Nephron progenitor cell (in vitro differentiated cells): ENCODE results near the gene PF4V1.

Source experiments
- DNase-seq: peaks from one replicate; pipeline ENCODE4 v3.0.0; 2021
- H3K27ac Mint-ChIP-seq: 2 replicates; pipeline ENCODE4 v1.8.0; 2021; ENCODE audit warnings: mild to moderate bottlenecking, moderate library complexity, mixed read lengths
- H3K27me3 Mint-ChIP-seq: 2 replicates; pipeline ENCODE4 v1.8.0; 2021; ENCODE audit warnings: mild to moderate bottlenecking, low read depth, mixed read lengths; ENCODE audit not compliant: poor library complexity
- H3K36me3 Mint-ChIP-seq: 2 replicates; pipeline ENCODE4 v1.8.0; 2021; ENCODE audit warnings: low read depth, mixed read lengths
- H3K4me1 Mint-ChIP-seq: 2 replicates; pipeline ENCODE4 v1.8.0; 2021; ENCODE audit warnings: mixed read lengths
- H3K4me3 Mint-ChIP-seq: 2 replicates; pipeline ENCODE4 v1.8.0; 2021; ENCODE audit warnings: mild to moderate bottlenecking, moderate library complexity, mixed read lengths
- H3K9me3 Mint-ChIP-seq: 2 replicates; pipeline ENCODE4 v1.8.0; 2021; ENCODE audit warnings: mild to moderate bottlenecking, moderate library complexity, mixed read lengths
- TF ChIP-seq, protein P1 (sequence below): fragments of 200-600 bp; sonication (generic); IDR thresholded peaks from 2 replicates; pipeline ENCODE4 v1.5.0; 2021; ENCODE audit warnings: antibody characterized with exemption

The PF4V1 gene

DNA sequence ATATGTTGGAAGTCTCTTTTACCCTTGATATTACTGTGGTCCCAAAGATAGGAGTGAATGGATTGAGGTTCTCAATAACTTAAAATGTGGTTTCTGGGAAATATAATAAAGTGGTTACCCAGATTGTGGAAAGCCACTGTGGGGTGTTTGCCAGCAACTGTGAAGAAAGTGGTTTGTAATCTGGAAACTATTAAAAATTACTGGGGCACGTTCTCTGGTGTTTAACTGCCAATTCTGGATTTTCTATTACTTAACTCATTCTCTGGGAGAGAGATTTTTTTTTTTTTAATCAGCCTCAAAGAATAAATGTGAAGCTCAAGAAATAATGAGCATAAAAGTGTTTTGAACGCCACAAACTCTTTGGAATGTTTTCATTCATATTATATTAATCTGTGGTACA is 21.5 kb upstream of the PF4V1 start:
- H3K9me3 Mint-ChIP-seq = peaks cover 20% of the 10 kb centered on the region
- no peaks in the 10 kb centered on the region for H3K36me3 Mint-ChIP-seq
- no peak for DNase-seq
- H3K27me3 Mint-ChIP-seq = peaks cover 21% of the 10 kb centered on the region
- TF ChIP-seq, protein P1, sequence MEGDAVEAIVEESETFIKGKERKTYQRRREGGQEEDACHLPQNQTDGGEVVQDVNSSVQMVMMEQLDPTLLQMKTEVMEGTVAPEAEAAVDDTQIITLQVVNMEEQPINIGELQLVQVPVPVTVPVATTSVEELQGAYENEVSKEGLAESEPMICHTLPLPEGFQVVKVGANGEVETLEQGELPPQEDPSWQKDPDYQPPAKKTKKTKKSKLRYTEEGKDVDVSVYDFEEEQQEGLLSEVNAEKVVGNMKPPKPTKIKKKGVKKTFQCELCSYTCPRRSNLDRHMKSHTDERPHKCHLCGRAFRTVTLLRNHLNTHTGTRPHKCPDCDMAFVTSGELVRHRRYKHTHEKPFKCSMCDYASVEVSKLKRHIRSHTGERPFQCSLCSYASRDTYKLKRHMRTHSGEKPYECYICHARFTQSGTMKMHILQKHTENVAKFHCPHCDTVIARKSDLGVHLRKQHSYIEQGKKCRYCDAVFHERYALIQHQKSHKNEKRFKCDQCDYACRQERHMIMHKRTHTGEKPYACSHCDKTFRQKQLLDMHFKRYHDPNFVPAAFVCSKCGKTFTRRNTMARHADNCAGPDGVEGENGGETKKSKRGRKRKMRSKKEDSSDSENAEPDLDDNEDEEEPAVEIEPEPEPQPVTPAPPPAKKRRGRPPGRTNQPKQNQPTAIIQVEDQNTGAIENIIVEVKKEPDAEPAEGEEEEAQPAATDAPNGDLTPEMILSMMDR = no peak
- no peak overlapping the region for H3K27ac Mint-ChIP-seq
- no peak overlapping the region for H3K4me3 Mint-ChIP-seq
- no peaks in the 10 kb centered on the region for H3K4me1 Mint-ChIP-seq

DNA sequence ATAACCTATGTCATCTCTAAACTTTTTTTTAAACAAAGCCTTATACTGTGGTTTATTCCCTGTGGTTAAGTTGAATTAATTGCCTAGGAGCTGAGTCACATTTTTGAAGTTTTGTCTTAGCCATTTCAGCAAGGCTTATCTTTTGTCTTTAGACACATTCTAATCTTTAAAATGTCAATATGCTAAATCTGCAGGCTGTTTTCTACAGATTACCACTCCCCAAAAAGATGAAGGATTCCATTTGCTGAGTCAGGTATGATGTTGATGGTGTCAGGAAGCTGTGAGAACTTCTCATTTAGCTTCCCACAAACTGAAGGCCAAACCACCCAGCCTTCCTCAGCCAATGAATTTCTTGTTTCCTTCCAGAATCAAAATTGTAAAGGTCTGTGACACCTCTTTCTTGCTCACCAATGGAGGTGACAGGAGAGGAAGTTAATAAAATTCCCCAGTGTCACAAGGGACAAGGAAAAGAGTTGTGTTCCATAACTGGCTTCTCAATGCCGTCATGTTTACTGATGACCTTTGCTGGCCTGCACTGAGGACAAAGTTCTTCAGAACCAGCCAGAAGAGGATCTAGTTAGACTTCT is 20.4 kb upstream of the PF4V1 start:
- Mint-ChIP-seq H3K27ac (no peak overlapping the region), H3K36me3 (no peaks in the 10 kb centered on the region), H3K9me3 (peaks cover 10% of the 10 kb centered on the region), H3K4me3 (no peak overlapping the region), H3K4me1 (no peaks in the 10 kb centered on the region), H3K27me3 (peaks cover 33% of the 10 kb centered on the region)
- no peak for DNase-seq
- TF ChIP-seq, protein P1 = no peak

DNA sequence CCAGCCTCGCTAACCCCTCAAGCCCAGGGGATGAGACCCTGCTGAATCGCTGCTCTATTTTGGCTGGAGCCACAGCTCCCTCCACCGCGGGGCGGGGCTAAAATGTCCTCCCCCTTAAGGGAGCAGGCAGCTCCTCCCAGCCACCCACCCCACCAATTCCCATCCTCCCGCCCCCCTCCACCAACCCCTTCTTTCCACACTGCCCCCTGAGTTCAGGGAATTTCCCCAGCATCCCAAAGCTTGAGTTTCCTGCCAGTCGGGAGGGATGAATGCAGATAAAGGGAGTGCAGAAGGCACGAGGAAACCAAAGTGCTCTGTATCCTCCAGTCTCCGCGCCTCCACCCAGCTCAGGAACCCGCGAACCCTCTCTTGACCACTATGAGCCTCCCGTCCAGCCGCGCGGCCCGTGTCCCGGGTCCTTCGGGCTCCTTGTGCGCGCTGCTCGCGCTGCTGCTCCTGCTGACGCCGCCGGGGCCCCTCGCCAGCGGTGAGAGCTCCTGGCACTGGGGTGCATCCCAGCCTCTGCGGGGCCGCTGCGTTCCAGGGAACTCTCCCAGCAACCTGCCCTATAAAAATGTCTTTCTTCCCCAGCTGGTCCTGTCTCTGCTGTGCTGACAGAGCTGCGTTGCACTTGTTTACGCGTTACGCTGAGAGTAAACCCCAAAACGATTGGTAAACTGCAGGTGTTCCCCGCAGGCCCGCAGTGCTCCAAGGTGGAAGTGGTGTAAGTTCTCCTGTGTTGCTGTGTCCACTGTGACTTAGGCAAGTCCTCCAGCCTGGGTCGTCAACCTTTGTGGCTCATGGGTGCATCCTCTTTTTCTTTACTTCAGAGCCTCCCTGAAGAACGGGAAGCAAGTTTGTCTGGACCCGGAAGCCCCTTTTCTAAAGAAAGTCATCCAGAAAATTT is 16.5 kb upstream of the PF4V1 start, which contains the start of gene CXCL6:
Gene CXCL6, plus strand, starts transcription at position 306 of the 907 bp plus-strand sequence. Its CDS starts 73 bp downstream, at position 379.
- H3K9me3 Mint-ChIP-seq = peaks cover 5% of the 10 kb centered on the region
- TF ChIP-seq, protein P1 = no peak
- H3K27me3 Mint-ChIP-seq = peaks cover 63% of the 10 kb centered on the region
- no peak within 1 kb of the TSS for H3K27ac Mint-ChIP-seq
- peak; percentile 66 for DNase-seq
- H3K36me3 Mint-ChIP-seq = no peaks in the 10 kb centered on the region
- peak within 1 kb of the TSS; percentile 78 for H3K4me3 Mint-ChIP-seq
- H3K4me1 Mint-ChIP-seq = no peaks in the 10 kb centered on the region

DNA sequence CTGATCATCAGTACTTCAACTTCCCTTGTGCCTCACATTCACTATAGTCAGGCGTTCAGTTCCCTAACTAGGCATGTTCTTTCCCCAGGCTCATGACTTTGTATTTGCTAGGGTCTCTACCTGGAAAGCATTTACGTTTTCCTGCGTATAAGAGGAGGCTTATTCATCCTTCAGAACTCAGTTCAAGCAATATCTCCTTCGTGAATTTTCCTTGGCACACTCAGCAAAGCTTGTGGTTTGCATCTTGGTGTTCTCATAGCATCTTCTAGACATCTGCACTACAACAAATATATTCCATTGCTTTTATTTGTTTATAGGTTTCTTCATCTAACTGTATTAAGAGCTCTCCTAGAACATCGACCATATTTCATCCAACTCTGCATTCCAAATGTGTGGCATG is 14.0 kb upstream of the PF4V1 start:
- Mint-ChIP-seq H3K36me3 (no peaks in the 10 kb centered on the region), H3K4me3 (no peak overlapping the region), H3K27me3 (peaks cover 52% of the 10 kb centered on the region), H3K27ac (no peak overlapping the region), H3K4me1 (no peaks in the 10 kb centered on the region), H3K9me3 (peaks cover 5% of the 10 kb centered on the region)
- DNase-seq = no peak
- TF ChIP-seq, protein P1 = no peak

DNA sequence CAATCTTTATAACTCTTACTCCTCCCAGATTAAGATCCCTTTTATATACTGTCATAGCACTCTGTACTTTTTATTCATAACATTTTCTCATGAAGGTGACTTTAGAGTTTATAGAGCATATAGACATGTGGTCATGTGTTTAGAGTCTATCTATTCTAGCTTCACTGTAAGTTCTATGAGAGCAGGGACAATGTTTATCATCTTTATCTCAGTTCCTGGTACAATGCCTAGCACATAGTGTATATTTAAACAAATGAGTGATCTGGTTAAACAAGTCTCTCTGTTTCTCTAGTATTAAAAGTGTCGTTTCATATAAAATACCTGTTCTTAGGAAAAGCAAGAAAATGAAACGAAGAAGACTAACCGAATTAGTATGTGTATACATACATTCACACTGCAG is 13.4 kb upstream of the PF4V1 start:
- TF ChIP-seq, protein P1 = no peak
- H3K9me3 Mint-ChIP-seq = peaks cover 5% of the 10 kb centered on the region
- peaks cover 52% of the 10 kb centered on the region for H3K27me3 Mint-ChIP-seq
- DNase-seq = no peak
- no peaks in the 10 kb centered on the region for H3K36me3 Mint-ChIP-seq
- no peak overlapping the region for H3K4me3 Mint-ChIP-seq
- no peaks in the 10 kb centered on the region for H3K4me1 Mint-ChIP-seq
- H3K27ac Mint-ChIP-seq = no peak overlapping the region
